VCaP (cell line): ENCODE measurements around the gene DIS3L2.

ENCODE experiments used
- H3K27ac ChIP-seq: fragments of 450-650 bp; 2 replicates; pipeline ENCODE4 v1.5.1; 2017
- TF ChIP-seq, protein P1 (sequence below): fragments of 450-650 bp; conservative IDR thresholded peaks from 2 replicates; pipeline ENCODE4 v1.5.1; 2017; ENCODE audit warnings: mild to moderate bottlenecking, moderate library complexity

The DIS3L2 gene

DNA sequence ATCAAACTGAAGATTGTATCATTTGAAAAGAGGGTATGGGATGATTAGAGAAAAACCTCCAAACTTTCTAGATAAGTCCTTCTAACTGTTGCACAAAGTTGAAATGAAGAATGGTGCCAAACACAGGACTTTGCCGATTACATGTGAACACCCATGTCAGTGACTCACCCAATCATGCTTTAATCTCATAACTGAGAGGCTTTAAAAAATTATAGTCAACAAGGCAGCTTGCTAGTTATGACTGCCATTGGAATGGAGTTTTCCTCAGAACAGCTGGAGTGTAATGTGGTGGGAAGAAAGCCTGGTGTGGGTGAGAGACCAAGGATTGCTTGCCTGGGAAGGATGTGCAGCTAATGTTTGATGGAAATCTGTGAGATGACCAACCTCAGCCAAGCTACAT lies 318.8 kb downstream of the DIS3L2 start:
- TF ChIP-seq, protein P1, sequence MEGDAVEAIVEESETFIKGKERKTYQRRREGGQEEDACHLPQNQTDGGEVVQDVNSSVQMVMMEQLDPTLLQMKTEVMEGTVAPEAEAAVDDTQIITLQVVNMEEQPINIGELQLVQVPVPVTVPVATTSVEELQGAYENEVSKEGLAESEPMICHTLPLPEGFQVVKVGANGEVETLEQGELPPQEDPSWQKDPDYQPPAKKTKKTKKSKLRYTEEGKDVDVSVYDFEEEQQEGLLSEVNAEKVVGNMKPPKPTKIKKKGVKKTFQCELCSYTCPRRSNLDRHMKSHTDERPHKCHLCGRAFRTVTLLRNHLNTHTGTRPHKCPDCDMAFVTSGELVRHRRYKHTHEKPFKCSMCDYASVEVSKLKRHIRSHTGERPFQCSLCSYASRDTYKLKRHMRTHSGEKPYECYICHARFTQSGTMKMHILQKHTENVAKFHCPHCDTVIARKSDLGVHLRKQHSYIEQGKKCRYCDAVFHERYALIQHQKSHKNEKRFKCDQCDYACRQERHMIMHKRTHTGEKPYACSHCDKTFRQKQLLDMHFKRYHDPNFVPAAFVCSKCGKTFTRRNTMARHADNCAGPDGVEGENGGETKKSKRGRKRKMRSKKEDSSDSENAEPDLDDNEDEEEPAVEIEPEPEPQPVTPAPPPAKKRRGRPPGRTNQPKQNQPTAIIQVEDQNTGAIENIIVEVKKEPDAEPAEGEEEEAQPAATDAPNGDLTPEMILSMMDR: no peak
- no peak overlapping the region for H3K27ac ChIP-seq

DNA sequence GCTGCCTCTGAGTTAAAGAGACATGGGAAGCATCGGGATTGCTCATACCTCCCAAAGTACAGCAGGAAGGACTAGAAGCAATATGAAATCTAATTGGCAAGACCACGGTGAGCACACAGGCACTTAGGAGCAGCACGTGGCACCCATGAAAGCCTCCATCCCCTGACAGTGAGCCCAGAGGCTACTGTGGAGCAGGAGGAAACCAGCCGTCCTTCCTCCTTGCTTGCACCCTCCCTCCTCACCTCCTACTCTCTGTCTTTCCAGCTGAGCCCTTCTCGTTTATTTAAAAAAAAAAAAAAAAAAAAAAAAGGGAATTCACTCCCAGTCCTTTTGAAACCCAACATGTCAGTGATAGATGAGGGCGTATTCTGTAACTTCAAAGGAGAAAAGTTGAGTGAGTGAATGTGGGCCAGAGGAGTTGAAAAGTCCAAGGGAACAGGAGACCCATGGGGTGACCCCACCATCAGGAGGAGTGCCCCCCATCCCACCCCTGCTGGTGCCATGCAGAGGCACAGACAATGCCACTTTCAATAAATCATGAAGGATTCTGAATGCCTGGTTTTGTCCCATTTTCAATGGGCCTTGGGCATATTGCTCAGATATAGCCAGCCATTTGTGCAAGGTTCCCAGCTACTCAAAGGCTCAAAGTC lies 320.5 kb downstream of the DIS3L2 start:
- TF ChIP-seq, protein P1: no peak
- no peak overlapping the region for H3K27ac ChIP-seq

DNA sequence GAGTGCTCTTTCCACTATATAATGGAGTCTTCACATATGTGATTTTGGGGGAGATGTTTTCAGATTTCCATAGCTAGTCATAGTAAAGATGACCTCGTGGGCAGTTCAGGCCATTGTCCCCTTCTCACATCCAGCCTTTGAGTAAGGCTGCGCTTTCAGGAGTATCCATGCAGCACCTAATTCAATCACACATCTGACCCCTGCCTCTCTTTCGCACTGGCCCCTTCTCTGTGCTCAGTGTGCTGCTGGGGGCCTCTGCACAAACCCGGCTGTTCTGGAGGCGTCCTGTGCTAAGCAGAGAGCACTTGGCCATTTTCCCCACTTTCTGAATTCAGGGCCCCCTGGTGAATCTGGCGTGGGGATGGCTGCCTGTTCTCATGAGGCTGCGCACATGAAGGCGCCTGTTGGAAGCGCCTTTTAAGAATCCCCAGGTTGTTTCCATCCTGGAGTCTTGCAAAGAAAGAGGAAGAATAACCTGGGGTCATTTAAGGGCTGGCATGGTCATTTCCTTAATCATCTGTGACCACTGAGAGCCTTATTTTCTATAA lies 321.1 kb downstream of the DIS3L2 start:
- H3K27ac ChIP-seq: no peak overlapping the region
- TF ChIP-seq, protein P1: no peak

DNA sequence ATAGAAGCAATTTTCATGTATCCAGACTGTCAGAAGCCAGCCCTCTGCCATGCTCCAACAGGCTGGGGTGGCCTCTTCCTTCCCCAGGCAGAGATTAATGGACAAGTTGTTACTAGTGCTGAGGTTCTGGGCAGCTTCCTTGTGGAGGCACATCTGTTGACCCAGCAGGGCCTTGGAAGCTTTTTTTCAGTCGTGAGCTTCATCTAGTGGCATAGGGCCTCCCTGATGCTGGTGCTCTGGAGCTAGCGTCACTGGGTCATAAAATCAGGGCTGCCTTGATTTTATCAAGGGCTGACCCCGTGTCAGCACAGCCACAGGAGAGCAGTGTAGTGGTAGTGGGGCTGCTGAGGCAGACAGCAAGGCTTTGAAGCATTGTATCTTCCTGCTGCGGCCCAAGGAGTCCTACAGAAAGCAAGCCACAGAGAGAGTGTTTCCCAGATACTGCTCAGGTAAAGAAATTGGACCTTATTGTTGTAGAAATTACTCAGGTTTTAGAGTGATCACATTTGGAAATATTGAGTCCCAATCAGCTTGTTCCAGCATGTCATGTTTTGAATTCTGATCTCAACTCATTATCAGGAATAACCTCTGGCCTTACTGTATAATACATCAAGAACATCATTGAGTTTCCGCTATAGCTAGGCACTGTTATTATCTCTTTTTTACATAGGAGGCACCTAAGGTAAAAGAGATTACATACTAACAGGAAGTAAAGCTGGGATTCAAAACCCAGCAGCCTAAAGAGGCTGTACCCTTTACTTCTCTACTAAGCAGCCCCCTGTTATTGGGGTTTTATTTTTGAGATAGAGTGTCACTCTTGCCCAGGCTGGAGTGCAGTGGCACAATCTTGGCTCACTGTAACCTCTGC lies 324.7 kb downstream of the DIS3L2 start:
- TF ChIP-seq, protein P1: no peak
- H3K27ac ChIP-seq: no peak overlapping the region

DNA sequence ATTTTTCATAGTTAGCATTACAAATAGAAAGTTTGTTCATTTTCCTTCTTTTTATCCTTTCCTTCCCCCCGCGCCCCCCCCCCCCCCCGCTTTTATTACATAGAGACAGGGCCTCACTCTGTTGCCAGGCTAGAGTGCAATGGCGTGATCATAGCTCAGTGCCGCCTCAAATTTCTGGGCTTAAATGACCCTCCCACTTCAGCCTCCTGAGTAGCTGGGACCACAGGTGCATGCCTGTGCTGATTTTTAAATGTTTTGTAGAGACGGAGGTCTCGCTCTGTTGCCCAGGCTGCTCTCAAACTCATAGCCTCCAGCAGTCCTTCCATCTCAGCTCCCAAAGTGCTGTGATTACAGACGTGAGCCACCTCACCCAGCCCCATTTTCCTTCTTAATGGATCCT lies 325.8 kb downstream of the DIS3L2 start:
- TF ChIP-seq, protein P1: no peak
- H3K27ac ChIP-seq: no peak overlapping the region

DNA sequence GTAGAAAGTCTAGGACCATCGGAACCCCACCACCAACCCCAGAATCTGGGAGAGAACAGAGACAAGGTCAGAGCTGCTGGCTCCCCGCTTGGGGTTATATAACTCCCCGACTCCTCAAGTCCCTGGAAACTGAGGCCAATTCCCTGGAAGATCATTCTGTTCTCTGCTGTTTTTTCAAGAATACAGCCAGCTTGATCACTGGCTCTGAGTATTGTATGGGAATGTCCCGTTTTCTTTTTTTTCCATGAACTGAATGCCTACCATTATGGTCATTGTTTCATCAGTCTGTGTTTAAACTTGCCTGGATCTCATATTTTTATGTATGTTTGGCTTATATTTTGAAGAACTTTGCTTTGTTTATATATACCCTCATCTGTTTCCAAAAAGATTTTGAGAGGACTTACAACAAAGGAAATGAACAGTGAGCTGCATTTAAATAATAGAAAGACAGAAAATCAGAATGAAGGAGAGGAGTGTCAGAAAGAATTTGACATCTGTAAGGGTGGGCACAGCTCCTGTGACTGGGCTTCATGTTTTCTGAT lies 327.0 kb downstream of the DIS3L2 start:
- TF ChIP-seq, protein P1: no peak
- no peak overlapping the region for H3K27ac ChIP-seq

DNA sequence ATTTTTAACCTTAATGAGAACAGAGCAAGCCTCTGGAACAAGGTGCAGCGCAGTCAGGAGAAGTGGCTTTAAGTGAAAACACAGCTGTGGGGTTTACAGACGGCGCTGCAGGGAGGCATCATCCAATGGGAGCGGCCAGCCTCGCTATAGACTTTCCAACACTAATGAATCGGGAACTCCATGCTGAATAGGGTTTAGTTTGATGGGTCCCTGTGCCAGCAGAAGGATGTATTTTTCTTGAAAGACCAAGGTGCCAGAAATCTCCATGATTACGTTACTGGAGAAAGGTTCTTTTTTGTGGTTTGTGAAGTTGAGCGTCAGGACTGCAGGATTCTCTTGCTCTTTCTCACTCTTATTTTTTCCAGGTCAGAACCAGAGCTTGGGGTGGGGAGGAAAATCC lies 329.2 kb downstream of the DIS3L2 start:
- TF ChIP-seq, protein P1: no peak
- no peak overlapping the region for H3K27ac ChIP-seq
